ENCODE data around the gene KCNK7.
"Not testable (repeated sequence)": the region's sequence is repeated elsewhere in the genome, so short reads cannot be mapped to it uniquely, and the experiment has no call there.

Gene KCNK7, protein sequence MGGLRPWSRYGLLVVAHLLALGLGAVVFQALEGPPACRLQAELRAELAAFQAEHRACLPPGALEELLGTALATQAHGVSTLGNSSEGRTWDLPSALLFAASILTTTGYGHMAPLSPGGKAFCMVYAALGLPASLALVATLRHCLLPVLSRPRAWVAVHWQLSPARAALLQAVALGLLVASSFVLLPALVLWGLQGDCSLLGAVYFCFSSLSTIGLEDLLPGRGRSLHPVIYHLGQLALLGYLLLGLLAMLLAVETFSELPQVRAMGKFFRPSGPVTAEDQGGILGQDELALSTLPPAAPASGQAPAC

DNA sequence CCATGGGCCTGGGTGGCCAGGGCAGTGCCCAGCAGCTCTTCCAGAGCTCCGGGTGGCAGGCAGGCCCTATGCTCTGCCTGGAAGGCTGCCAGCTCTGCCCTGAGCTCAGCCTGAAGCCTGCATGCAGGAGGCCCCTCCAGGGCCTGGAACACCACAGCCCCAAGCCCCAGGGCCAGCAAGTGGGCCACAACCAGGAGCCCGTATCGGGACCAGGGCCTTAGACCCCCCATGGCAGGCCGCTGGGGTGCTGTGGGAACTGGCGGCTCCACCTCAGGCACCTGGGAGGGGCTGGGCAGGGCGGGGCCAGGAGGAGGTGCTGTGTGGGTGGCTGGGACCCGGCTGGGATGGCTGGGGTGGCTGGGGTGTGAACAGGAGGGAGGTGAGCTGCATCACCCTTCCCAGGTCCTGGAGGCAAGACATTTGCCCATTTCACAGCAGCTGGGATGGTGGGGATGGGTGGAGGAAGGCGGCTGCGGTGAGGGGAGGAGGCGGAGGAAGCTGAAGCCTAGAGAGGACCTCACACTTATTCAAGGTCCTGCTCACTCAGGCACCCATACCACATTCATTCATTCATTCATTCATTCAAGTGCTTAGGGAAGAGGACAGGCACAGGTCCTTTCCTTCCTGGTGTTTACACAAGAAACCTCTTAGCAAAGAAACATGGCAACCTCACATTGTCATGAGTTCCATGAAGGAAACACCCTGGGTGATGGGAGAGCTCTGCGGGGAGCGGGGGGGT is at the start of gene KCNK7:
KCNK7 (minus strand) TSS at position 258 of the 739 bp plus-strand sequence; CDS start at position 230, 28 bp downstream.
- no peak for DNase-seq

DNA sequence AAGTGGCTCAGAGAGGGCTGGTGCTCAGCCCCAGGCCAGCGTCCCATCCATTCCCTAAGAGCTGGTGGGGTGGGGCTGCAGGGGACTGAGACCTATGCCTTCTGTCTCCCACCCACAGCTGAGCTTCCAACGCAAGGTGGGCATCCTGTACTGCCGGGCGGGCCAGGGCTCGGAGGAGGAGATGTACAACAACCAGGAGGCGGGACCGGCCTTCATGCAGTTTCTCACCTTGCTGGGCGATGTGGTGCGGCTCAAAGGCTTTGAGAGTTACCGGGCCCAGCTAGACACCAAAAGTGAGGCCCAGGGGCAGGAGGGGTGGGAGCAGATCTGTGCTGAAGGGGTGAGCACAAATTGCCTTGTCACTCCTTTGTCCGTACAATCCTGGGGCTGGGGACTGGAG is 49.2 kb upstream of the KCNK7 start:
- no peak for DNase-seq

DNA sequence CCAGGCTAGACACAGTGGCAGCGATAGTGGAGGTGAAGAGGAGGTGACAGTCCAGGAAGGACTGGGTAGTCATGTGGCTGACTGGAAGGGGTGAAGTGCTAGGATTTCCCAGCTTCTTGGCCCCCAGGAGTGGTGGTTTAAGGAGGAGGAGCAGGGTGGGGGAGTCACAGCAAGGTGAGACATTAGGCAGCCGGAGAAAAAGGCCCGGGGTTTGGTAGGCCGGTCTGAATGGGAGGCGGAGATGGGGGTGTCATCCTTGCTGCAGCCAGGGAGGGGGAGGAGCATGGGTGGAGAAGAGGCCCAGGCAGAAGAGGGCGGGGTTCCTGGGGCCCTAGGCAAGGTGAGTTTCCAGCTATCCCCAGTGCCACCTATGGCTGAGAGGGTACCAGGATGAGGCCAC is 48.4 kb upstream of the KCNK7 start:
- no peak for DNase-seq

DNA sequence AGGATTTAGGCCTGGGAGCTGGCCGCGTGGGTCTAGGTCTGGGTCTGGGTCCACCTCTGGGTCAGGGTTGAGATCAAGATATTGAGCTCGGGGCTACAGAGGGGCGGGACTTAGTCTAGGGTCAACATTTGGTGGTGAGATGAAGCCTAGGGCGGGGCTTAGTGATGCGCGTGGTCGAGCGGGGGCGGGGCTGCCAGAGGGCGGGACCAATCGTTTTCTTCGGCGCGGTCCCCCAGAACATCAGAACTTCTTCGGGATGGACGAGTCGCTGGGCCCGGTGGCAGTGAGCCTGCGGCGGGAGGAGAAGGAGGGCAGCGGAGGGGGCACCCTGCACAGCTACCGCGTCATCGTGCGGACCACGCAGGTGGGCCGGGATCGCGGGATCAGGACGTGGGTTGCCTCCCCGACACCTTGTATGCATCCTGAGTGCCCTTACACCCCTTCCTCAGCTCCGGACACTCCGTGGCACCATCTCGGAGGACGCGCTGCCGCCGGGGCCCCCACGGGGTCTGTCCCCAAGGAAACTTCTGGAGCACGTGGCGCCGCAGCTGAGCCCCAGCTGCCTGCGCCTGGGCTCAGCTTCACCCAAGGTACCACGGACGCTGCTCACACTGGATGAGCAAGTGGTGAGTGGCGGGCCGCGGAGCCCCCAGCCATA is 46.5 kb upstream of the KCNK7 start:
- DNase-seq, result no peak

DNA sequence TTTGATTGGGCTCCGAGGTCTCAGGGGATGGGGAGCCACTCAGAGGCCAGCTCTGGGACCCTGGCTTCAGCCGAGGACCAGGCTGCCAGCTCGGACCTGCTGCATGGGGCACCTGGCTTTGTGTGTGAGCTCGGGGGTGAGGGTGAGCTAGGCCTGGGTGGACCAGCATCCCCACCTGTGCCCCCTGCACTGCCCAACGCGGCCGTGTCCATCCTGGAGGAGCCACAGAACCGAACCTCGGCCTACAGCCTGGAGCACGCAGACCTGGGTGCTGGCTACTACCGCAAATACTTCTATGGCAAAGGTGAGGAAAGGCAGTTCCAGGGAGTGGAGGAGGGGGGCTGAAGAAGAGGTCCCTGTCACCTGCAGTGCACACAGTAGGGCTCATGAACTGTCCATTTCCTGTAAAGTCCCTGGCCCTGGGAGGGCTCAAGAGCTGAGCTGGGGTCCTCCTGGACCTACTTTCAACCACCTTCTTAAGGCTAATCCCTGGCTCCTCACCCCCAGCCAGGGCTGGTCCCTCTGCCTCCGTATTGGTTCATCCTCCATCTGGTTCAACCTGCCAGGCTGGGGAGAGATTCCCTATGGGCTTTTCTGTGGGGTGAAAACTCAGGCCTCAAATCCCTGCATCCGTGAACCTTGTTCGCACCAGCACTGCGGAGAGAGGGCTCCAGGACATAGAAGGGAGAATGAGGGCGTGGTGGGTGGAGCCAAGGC is 45.9 kb upstream of the KCNK7 start:
- DNase-seq, result no peak

DNA sequence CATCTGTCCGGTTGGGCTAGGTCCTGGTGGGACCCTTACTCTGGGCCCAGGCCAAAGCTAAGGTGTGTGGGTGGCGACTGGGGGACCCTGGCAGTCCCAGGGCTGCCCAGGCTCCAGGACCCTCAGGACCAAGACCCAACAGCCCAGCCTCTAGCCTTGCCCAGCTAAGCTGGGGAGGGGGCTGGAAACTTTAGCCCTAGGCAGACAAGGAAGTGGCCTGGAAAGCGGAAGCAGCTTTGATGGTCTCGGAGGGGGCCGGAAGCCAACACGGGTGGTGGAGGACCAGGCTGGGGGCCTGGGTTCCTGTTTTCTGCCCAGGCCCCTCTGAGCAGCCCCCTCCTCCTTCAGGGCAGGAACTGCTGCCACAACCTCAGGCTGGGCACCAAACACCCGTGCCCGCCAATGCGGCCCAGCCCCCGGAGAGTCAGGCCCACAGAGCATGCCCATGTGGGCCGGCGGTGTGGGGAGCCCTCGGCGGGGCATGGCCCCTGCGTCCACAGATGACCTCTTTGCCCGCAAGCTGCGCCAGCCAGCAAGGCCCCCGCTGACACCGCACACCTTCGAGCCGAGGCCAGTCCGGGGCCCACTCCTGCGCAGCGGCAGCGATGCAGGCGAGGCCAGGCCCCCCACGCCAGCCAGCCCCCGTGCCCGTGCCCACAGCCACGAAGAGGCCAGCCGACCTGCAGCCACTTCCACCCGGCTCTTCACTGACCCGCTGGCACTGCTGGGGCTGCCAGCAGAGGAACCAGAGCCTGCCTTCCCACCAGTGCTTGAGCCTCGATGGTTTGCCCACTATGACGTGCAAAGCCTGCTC is 45.1 kb upstream of the KCNK7 start:
- peak in 1 of 4 experiments; percentile 24 for DNase-seq

DNA sequence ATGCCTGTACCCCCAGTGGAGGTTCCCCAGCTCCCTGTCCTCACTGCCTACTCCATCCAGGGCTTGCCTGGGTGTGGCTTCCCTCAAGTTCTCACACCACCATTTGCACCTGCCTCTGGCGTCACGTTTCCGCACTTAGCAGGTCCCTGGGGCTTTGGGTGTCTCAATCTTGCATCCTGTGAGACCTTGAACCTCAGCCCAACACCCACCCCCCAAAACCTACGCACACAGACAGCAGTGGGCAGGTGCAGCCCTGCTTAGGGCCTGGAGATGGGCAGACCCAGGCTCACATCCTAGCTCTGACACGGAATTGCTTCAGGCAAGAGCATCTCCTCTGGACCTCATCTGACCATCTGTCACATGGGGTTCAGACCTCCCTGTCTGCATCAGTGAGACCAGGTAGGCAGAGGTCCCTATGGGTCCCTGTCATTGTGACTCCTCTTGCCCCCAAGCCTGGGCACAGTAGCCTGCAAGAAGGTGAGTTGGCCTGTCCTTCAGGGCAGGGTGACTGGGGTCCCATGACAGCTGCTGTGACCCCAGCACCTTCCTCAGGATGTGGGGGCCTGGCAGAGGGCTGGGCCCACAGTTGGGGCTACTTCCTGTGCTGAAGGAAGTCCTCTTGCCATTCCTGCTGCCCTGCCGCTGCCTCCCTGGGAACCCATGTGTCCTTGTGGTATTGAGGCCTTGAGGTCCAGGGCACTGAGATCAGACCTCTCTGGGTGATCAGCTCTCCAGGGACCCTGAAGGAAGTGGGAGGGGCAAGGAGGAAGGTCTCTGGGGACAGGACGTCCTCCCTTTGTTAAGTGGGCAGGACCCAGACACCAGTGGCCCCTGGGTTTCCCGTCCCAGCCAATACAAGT is 44.3 kb upstream of the KCNK7 start:
- peak in 2 of 4 experiments; percentile 58 for DNase-seq

DNA sequence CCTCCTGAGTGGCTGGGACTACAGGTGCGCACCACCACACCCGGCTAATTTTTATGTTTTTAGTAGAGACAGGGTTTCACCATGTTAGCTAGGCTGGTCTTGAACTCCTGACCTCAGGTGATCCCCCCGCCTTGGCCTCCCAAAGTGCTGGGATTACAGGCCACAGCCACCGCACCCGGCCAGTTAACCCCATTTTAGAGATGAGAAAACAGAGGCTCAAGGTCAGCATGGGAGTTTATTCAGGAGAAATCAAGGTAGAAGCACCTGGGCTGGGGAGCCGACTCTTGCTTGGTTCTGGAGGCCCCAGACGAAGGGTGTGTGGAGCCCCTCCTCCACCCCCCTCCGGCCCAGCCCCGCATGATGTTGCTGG is 43.6 kb upstream of the KCNK7 start:
- not testable (repeated sequence) for DNase-seq

DNA sequence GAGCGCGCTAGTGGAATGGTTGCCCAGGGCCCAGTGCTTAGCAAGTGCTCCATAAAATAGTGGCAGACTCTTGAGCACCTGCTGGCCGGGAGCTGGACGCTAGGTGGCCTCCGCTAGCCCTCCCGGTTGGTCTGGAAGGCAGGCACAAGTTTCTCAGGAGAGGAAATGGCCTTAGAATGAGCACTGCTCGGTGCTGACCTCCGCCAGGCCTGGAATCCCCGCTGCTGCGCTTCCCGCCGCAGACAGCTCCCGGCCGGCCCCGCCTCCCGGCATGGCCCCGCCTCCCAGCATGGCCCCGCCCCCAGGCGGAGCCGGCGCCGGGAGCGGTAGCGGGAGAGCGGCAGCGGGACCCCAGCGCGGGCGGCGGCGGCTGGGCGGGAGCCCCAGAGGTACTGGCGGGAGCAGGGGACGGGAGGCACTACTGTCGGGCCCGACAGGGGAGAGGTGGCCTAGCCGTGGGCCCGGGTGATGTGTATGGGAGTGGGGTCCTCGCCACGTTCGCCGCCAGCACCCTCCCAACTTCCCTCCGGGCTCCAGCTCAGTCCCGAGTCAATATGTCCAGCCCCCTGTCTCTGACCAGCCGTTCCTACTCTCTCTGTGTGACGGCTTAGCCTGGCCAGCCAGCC is 42.3 kb upstream of the KCNK7 start, which contains the start of gene SIPA1:
SIPA1 (plus strand) TSS at position 308 of the 626 bp plus-strand sequence. CDS start 2,821 bp downstream, outside the sequence.
- DNase-seq, result peak in 3 of 4 experiments; percentile 43 to 67 (median 57)

DNA sequence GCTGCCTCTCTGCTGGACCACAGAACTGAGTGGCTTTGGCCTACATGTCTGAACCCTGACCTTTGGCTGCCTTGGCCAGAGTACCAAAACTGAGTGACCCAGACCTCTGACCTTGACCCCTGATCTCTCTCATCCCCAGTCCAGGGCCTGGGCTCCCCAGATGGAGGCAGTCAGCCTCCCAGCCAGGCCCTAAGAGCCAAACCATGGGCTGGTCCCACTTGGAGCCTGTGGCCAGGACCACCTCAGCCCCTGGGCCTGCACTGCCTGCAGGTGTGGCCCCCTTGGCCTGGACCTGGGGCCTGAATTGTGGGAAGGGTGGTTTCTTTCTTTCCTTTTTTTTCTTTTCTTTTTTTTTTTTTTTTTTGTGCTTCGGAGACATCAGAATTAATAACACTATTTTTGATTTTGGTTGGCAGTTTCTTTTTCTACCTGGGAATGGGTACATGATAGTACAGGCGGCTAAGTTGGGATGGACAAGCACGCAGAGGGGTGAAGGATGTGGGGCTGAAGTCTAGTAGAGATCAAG is 41.5 kb upstream of the KCNK7 start:
- DNase-seq, result no peak

DNA sequence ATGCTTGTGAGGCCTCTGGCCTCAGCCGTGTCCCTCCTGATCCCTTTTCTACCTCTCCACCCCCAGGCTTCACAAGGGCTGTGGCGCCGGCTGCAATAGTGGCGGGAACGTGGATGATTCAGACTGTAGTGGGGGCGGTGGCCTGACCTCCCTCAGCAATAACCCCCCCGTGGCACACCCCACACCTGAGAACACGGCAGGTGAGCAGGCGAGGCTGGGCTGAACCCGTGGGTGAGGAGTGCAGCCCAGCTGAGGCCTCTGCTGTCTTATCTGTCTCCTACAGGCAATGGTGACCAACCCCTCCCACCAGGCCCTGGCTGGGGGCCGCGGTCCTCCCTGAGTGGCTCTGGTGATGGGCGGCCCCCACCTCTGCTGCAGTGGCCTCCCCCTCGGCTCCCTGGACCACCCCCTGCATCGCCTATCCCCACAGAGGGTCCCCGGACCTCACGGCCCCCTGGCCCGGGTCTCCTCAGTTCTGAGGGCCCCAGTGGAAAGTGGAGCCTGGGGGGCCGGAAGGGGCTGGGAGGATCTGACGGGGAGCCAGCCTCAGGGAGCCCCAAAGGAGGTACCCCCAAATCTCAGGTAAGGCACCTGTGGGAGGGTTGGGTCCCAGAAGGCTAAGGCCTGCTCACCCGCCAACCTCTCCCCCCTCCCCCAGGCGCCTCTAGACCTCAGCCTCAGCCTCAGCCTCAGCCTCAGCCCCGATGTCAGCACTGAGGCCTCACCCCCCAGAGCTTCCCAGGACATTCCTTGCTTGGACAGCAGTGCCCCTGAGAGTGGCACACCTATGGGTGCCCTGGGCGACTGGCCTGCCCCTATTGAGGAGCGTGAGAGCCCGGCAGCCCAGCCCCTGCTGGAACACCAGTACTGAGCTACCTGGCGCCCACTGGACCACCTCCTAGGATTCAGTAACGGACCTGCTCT is 40.8 kb upstream of the KCNK7 start:
- no peak for DNase-seq

DNA sequence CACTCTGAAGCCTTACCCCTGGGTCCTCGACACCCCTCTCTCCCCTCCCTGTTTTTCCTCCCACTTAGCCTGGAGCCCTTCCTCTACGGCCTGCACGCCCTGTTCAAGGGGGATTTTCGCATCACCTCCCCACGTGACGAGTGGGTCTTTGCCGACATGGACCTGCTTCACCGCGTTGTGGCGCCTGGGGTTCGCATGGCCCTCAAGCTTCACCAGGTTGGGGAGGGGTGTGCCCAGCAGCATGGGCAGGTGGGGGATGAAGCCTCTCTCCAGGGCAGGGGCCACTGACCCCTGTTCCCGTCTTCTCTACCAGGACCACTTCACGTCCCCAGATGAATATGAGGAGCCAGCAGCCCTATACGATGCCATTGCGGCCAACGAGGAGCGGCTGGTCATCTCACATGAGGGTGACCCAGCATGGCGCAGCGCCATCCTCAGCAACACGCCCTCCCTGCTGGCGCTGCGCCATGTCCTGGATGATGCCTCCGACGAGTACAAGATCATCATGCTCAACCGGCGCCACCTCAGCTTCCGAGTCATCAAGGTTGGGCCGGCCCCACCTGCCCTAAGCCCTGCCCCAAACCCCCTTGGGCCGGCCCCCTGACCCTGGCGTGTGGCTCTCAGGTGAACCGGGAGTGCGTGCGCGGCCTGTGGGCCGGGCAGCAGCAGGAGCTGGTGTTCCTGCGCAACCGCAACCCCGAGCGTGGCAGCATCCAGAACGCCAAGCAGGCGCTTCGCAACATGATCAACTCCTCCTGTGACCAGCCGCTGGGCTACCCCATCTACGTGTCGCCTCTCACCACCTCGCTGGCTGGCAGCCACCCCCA is 39.5 kb upstream of the KCNK7 start:
- DNase-seq, result no peak

DNA sequence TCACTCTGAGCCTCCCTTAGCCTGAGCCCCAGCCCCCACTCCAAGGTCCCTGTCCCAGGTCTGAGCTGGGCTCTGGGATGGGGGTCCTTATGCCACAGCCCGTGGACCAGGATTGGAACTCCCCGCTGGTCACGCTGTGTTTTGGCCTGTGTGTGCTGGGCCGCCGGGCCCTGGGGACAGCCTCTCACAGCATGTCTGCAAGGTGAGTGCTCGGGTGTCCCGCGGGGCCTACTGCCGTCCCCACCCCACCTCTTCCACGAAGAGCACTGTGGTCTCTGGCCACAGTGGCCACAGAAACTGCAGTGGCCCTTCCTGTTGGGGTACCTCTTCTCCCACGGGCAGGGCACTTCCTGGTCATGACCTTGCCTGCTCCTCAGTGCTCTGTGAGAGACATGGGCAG is 38.8 kb upstream of the KCNK7 start:
- no peak for DNase-seq

DNA sequence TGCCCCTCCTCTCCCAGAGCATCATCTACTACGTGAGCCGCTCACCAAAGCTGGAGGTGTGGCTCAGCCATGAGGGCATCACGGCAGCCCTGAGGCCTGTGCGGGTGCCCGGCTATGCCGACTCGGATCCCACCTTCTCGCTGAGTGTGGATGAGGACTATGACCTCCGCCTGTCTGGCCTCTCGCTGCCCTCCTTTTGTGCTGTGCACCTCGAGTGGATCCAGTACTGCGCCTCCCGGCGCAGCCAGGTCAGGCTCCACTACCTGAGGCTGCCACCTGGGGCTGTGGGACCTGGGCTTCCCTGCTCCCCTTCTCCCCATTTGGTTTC is 38.5 kb upstream of the KCNK7 start:
- DNase-seq, result no peak

DNA sequence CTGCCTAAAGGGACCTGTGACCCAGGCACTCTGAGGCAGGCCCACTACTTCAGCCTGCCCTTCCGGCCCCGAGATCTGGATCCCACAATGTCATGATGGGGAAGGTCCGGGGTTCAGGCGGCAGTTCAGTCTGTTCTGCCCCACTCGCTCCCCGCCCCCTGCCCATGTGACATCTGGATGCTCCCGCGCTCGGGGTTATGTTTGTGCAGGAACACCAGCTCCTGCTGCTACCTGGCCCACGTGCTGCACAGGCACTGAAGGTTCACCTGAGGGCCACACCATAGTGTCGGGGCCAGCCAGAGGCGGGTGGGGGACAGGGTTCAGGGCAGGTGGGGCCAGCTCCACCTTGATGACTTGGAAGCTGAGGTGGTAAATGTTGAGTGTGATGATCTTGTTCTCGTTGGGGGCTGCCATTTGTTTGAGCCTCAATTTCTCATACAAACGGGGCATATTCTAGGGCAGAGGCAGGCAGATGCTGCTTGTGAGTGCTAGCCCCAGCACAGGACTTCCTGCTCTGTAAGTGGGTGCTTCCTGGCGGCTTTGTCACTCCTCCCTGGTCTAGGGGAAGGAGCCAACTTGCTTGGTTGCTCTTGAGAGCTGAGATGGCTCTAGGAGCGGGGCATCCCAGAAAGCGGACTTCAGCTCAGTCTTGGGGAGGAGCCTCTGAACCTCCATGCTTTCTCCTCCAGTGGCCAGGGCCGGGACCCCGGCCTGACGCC is 37.9 kb upstream of the KCNK7 start:
- no peak for DNase-seq

DNA sequence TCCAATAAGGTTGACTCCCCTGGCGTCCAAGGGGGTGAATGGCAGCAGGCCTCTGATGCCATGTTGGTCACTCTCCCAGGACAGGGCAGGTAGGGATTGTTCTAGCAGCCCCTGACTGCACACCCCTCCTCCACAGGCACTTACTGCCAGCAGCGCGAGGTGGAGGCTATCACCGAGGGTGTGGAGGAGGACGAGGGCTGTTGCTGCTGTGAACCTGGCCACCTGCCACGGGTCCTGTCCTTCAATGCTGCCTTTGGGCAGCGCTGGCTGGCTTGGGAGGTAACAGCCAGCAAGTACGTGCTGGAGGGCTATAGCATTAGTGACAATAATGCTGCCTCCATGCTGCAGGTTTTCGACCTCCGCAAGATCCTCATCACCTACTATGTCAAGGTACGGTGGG is 34.6 kb upstream of the KCNK7 start:
- DNase-seq, result no peak

DNA sequence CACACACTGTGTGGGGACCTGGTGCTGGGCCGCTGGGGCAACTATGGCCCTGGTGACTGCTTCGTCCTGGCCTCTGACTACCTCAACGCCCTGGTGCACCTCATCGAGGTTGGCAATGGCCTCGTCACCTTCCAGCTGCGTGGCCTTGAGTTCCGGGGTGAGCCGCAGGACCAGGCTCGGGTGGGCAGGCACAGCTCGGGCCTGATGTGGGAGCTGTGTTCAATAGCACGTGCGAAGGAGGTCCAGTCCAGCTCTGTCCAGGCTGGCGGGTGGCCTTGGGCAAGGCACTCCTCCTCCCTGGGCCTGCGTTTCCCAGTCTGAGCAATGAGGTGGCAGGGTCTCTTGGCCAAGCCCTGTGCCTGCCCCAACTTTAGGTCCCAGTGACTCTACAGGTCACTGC is 34.0 kb upstream of the KCNK7 start:
- DNase-seq, result no peak

DNA sequence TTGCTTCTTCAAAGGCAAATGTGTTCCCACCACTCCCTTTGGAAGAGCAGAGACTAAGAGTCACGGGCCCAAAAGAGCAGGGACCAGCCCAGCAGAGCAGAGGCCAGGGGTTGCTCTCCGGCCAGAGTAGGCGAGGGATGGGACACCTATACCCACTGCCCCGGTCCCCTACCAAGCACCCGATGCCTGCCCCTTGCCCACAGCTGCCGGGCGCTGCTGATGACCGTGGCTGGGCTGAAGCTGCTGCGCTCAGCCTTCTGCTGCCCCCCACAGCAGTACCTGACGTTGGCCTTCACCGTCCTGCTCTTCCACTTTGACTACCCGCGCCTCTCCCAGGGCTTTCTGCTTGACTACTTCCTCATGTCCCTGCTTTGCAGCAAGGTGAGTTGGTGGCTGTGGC is 31.6 kb upstream of the KCNK7 start:
- no peak for DNase-seq
